ENCODE measurements around the gene FMO5.

DNA sequence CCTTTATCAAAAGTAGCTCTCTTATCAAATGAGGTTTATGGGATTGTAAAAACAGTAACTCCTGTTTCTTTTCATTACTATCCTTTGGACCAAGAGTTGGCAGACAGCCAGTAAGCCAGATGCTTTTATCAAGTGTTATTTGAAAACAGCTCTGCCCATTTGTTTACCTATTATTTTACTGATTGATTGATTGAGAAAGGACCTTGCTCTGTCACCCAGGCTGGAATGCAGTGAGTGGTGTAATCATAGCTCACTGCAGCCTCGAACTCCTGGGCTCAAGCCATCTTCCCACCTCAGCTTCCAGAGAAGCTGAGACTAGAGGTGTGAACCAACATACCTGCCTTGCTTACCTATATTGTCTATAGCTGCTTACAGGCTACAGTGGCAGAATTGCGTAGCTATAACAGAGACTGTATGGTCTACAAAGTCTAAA lies 56.5 kb downstream of the FMO5 start:
- TF ChIP-seq EZH2 (IDR thresholded peaks at IDR 0.05; ENCODE audit: borderline replicate concordance, low read depth, low read length, severe bottlenecking) (no peak), CTCF (IDR thresholded peaks at IDR 0.05; ENCODE audit: borderline replicate concordance, extremely low read depth, low read length, poor library complexity, severe bottlenecking) (no peak)

All from DND-41 (cell line).